Jurkat, Clone E6-1 (cell line): ENCODE results near the gene ZNF283. TPM values are rescaled to one million over a fixed set of nuclear protein-coding genes. Genes with fewer than 3 reads are reported as not detected.
A peak's percentile ranks its signal among the peaks of the same experiment; 100 is the strongest.

Experiments used
- DNase-seq: peaks from one replicate; pipeline ENCODE4 v3.0.0-alpha.2; 2011; ENCODE audit warnings: low read depth, low spot score
- H3K4me3 ChIP-seq: 2 replicates; pipeline ENCODE4 v1.5.1; 2011; ENCODE audit warnings: mild to moderate bottlenecking, low read length, control low read depth, moderate library complexity
- polyA plus RNA-seq: library from polyadenylated mRNA; unstranded; fragments of >200 nt; gene quantifications from one replicate; pipeline ENCODE4 v1.2.1, GENCODE V29; 2012; ENCODE audit warnings: missing spikeins; ENCODE audit not compliant: insufficient read length, insufficient read depth

ZNF283 gene
- not detected for polyA plus RNA-seq

DNA sequence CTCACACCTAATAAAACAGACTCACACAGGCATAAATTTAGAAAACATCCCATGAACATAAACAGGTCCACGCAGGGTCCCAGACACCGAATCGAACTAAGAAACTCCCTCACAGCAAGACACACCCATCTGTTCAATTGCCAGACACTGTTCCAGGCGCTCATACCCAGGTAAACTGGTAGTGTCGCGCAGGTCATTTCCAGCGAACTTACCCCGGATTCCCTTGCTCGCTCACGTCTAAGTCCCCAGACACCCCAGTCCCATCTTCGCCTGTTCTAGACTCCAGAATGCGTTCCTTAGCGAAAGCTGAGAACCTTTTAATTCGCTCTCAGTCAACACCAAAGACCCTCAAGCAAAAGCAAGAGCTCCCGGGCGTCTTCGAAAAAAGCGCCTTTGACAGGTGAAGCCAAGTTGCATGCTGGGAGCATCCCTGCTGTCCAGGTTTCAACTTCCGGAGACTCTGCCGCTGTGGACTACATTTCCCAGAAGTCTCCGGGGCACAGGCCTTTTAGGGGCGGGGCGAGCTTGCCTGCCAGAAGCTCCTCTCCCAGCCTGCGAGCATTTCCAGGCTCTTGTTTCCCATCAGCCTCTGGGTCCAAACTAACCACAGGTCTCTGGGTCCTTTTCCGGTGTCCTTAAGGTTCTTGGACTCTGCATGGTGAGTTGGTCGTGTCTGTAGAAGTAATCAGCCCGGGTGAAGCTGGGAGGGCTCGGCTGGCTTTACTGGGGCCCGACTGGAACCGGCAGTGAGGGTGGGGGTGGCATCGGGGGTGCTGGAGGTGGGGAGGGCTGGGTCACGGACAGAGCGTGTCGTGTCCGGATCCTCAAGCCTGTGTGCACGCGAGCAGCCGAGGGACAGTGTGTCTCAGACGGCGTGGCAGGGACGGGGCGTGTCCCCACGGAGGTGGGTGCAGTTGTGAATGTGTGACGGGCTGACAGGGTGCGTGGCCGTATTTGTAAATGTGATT is at the start of gene ZNF283:
ZNF283 (plus strand) TSS at position 535 of the 968 bp plus-strand sequence. CDS start 6,184 bp downstream, outside the sequence.
- peak within 1 kb of the TSS; percentile 47 for H3K4me3 ChIP-seq
- DNase-seq, result peak; percentile 25

DNA sequence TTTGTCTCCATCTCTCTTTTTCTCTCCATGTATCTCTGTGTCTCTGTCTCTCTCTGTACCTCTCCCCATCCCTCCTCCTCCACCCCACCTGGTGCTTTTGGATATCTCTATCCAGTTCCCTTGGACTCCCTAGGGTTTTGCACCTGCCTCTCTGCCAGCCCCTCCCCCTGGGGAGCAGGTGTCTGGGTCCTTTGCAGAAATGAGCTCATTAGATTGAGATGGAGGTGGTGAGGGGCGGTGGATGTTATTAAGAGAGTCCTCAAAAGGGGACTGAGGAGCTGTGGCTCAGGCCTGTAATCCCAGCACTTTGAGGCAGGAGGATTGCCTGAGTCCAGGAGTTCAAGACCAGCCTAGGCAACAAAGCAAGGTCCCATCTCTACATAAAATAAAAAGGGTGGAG is 48.5 kb upstream of the ZNF283 start:
- H3K4me3 ChIP-seq, result no peak overlapping the region
- DNase-seq, result no peak

DNA sequence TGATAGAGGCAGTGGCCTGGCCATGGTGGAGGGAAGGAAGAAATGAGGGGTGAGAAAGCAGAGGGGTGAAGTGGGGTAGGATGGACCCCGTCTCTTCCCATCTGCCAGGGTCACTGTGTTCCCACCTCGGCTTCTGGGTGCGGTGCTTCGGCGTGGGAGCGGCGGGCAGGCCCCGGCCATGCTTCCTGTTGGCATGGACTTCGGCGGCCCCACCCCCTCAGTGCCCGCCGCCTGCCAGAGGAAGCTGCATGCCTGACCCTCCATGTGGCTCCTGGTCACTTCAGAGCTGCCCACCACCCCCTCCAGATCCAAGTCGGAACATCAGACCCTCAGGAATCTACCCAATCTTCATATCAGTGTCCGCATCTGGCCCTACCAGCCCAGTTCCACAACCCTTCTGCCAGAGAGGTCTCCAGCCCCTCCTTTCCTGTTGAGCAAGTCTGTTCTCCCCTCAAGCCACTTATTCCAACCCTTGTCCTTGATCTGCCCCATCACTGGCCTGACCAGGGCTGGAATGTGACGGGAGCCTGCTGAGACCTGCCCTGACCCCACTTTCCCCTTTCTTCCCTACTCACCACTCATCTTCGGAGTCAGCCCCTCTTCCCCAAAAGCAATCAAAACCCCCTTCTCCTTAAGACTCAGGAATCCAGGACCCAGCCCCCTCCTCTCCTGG is 47.8 kb upstream of the ZNF283 start:
- no peak overlapping the region for H3K4me3 ChIP-seq
- DNase-seq, result no peak

- peak; percentile 33 for DNase-seq
- H3K4me3 ChIP-seq, result no peak overlapping the region
Observed at GRCh38 chr19:43779820-43780219, 47.3 kb upstream of the ZNF283 start.

DNA sequence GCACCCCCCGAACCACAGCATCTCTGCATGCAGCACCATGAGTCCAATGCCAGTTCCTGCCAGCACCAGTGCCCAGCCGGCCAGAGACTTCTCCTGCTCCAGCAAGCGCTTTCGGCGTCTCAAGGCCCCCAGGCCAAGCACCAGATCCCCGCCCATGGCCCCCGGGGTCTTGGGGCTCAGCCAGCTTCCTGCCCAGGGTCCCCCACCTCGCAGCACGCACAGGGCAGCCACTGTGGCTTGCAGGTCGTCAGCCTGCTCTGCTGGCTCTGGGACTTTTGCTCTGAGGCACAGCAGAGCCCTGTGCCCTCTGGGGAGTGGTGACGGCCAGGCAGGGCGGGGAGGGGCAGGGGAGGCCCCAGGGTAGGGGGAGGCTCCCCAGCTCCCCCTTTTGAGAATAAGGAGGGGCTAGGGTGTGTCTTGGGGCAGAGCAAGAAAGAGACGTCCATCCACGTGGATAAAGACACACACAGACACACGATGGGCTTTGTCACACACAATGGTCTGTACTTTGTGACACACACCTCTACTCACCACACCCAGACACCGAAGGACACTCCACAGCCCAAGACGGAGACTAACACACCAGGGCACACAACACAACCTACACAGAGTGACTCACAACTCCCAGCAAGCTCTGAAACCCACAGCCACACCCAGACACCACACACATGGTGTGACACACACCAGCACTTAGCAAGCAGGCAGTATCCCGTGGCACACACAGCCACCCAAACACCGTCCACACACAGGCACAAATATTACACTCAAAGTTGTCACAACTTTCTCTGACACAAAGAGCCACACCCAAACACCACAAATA is 46.2 kb upstream of the ZNF283 start, which contains the start of gene KCNN4:
KCNN4 (minus strand) TSS at position 268 of the 820 bp plus-strand sequence; CDS start at position 156, 112 bp downstream.
- DNase-seq, result no peak
- H3K4me3 ChIP-seq, result no peak within 1 kb of the TSS

GRCh38 chr19:43781630-43782310 is 45.4 kb upstream of the ZNF283 start:
- no peak for DNase-seq
- H3K4me3 ChIP-seq, result no peak overlapping the region

GRCh38 chr19:43782311-43782660 is 44.8 kb upstream of the ZNF283 start:
- DNase-seq, result no peak
- no peak overlapping the region for H3K4me3 ChIP-seq

- no peak overlapping the region for H3K4me3 ChIP-seq
- DNase-seq, result no peak
Observed at GRCh38 chr19:43782689-43783231, 44.4 kb upstream of the ZNF283 start.

- DNase-seq, result no peak
- H3K4me3 ChIP-seq, result no peak overlapping the region
Observed at GRCh38 chr19:43783636-43784035, 43.5 kb upstream of the ZNF283 start.

- H3K4me3 ChIP-seq, result peak overlapping the region; percentile 39
- peak; percentile 76 for DNase-seq
Observed at GRCh38 chr19:43784241-43784980, 42.7 kb upstream of the ZNF283 start.

DNA sequence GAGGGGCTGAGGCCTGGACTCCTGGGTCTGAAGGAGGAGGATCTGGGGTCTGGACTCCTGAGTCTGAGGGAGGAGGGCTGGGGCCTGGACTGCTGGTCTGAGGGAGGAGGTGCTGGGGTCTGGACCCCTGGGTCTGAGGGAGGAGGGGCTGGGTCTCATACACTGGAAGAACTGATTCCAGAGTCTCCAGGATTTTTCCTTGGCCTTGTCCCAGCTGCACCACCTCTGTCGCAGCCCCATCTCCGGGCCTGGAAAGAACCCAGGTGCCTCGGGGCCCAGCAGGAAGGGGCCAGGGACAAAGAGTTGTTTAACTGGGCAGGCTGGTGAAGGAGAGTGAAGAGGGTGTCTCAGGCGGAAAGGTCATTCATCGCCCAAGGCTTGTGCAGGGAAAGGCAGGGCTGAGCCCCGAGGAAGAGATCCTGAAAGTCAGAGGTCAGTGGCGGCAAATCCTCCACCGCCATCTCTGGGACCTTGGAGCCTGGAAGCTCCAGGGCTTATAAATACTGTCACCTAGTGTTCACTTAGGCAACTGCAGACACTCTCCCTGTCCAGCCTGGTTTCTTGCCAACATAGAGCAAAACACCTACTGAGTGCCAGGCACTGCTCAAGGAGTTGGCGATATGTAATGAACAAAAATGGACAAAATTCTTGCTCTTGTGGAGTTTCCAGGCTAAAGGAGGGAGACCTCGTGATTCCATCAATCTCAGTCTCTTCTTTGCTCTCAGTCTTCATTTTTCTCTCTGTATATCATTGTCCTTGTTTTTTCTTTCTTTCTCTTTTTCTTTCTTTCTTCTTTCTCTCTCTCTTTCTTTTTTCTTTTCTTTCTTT is 41.9 kb upstream of the ZNF283 start:
- peak overlapping the region; percentile 7; the same call in 1 of the 2 replicates for H3K4me3 ChIP-seq
- DNase-seq, result peak; percentile 73

GRCh38 chr19:43786665-43787064 is 40.5 kb upstream of the ZNF283 start:
- H3K4me3 ChIP-seq, result no peak overlapping the region
- no peak for DNase-seq

DNA sequence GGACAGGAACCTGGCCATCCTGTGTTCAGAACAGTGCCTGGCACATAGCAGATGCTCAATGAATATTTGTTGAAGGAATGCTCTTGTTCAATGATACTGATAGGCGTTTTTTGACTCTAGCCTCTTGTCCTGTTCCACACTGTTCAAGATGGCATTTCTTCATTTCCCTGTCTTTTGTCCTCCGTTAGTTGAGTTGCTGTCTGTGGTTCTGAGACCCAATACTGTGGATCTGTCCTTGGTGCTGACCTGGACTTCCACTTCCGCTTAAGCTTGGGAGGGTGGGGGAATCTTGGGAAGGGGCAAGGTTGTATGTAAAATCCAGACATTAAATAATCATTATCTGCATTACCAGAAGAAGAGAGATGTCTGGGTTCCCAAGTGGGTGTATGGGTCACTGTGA is 38.1 kb upstream of the ZNF283 start:
- DNase-seq, result peak; percentile 28
- H3K4me3 ChIP-seq, result no peak overlapping the region

DNA sequence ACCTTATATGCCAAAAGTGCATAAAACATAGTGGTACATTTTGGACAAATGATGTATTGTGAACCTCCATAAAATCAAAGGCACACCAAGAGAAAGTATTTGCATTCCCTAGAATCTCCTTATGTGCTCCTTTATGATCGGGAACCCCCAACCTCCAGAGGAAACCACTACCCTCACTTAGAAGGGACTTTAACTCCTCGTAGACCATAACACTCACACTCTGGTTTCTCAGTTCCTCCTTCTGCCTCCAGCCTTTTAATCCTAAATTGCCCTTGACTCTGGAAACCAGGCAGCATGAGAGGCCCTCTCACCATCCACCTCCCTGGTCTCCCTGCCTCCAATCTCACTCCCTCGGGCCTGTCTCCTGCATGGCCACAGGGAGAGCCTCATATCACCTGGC is 36.5 kb upstream of the ZNF283 start:
- DNase-seq, result no peak
- H3K4me3 ChIP-seq, result no peak overlapping the region

DNA sequence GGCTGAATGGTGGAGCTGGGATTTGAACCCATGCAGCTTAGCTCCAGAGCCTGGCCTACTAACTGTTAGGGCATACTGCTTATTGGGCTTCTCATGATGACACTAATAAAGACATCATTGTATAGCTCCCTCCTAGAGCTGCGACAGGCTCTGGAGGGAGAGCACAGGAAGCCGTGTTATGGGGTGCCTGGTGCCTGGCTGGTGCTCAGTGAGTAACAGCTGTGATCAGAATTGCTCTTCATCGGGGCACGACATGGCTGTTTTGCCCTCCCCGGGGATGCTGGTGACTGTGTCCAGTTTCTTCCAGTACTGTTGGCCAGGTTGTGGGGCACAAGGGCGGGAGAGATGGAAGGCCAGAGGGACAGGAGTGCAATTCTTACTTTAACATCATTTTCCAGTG is 30.0 kb upstream of the ZNF283 start:
- no peak for DNase-seq
- no peak overlapping the region for H3K4me3 ChIP-seq

DNA sequence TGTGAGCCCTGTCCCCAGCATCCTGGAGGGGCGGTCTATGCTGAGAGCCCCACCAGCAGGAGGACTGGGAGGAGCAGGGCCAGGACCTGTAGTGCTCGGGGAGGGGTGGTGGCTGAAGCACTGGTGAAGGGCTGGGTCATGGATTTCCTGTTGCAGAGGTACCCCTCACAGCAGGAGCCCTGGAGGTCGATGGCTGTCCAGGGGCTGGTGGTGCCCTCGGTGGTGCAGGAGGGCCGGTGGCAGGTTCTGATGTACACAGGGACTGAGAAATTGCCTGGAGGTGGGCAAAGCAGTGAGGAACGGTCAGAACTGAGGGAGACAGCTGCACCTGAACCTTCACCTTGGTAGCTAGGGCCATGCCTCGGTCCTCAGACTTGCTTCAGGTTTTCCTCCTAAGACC is 29.6 kb upstream of the ZNF283 start:
- DNase-seq, result no peak
- no peak overlapping the region for H3K4me3 ChIP-seq

DNA sequence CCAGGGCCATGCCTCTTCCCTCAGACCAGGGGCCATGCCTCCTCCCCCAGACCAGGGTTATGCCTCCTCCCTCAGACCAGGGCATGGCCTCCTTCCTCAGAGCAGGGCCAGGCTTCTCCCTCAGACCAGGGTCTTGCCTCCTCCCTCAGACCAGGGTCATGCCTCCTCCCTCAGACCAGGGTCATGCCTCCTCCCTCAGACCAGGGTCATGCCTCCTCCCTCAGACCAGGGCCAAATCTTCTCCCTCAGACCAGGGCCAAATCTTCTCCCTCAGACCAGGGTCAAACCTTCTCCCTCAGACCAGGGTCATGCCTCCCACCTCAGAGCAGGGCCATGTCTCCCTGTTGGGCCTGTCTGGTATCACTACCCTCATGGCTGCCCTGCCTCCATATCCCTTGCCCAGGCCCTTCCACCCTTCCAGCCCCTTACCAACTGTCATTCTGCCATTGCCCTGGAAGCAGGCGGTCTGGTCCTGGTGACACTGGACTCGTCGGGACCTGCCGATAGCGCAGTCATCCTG is 29.0 kb upstream of the ZNF283 start:
- no peak overlapping the region for H3K4me3 ChIP-seq
- no peak for DNase-seq
